ENCODE measurements around the gene NHERF1.
A peak's percentile ranks its signal among the peaks of the same experiment; 100 is the strongest.

The NHERF1 gene

DNA sequence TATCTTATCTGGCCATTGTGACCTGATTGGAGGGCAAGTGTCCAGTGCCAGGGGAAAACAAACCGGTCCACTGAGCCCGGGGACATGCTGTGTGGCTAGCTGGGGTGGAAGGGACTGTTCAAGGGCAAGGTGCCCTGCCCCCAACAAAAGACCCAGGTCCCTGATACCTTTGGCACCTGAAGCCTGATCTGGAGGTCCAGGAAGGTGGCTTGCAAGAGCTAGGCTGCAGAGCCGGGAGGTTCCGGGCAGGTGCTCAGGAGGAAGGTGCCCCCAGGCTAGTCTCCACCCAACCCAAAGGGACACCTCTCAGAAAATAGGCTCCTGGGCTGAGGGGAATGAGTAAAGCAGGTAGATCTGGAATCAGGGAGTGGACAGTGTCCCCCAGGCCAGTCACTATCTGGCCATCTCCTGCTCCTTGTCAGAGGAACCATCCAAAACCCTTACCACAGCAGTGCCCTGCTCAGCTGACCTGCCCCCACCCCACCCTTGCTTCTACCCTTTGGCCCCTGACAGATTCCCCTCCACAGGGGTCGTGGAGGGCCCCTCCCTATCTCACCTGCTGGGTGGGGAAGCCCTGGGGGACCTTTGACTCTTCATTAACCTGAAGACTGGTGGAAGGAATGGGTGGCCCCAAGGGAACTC lies 21.5 kb downstream of the NHERF1 start:
- DNase-seq: no peak

- DNase-seq: peak; percentile 5
These were observed 22.3 kb downstream of the NHERF1 start for GRCh38 chr17:74770498-74771318.

- no peak for DNase-seq
These were observed 23.0 kb downstream of the NHERF1 start for GRCh38 chr17:74771319-74771914.

DNA sequence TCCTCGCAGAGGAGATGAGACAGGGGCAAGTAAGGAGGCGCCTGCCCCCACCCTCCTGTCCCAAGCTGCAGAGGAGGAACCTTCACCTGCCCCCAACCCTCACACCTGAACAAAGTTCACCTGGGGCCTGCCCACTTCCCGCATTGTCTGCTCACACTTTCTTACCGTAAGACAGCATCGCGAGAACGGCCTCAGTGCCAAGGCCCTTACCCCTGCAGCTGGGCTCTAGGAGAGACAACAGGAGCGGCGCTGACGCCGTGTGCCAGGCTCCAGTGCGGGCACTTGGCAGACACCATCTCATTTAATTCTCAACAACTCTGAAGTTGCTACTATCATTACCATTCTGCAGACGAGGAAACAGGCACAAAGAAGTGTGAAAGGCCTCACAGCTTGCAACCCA lies 23.6 kb downstream of the NHERF1 start:
- no peak for DNase-seq

DNA sequence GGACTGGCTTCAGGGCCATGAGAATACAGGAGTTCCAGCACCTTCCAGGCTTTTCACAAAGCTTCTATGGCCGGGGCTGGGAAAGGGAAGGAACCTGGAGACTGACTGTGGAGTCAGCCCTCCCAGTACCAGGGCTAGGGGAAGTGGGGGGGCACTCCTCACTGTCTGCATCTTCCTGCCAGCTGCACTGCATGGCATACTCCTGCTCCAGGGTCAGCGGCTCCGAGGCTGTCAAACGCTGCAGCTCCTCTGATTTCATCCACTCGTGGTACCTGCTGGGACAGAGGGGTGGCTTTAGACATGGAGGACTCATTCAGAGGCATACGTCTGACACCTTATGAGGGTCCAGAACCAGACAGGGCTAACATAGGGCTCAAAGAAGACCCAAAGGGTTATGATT lies 25.0 kb downstream of the NHERF1 start:
- DNase-seq: no peak

- no peak for DNase-seq
These were observed 25.5 kb downstream of the NHERF1 start for GRCh38 chr17:74773871-74774286.

- DNase-seq: no peak
These were observed 27.1 kb downstream of the NHERF1 start for GRCh38 chr17:74775409-74776043.

GRCh38 chr17:74776044-74776962 lies 27.9 kb downstream of the NHERF1 start, which contains the start of gene NAT9:
NAT9 (minus strand) TSS chr17:74776345; CDS start chr17:74775698, 647 bp downstream.
- peak; percentile 55 for DNase-seq

DNA sequence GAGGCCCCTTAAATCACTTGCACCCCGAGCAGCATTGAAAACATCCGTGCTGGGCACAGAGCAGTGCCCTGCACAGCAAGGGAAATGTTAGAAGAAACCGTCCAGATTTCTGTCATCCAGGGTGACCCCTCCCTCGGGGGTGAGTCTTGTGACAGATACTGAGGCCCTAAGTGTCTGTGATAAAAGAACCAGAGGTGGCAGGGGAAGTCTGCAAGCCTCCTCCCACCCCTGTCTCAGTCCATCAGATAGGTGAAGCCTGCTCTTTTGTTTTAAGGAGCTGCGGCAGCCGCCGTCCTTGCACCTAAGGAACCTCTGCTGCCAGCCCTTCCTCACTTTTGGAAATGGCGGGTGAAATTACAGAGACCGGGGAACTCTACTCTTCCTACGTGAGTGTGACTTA lies 28.6 kb downstream of the NHERF1 start:
- no peak for DNase-seq

GRCh38 chr17:74777901-74778515 lies 29.6 kb downstream of the NHERF1 start:
- DNase-seq: no peak

- DNase-seq: no peak
These were observed 30.5 kb downstream of the NHERF1 start for GRCh38 chr17:74778960-74779359.

GRCh38 chr17:74779501-74779900 lies 31.1 kb downstream of the NHERF1 start:
- no peak for DNase-seq

GRCh38 chr17:74779948-74780400 lies 31.5 kb downstream of the NHERF1 start:
- DNase-seq: no peak

DNA sequence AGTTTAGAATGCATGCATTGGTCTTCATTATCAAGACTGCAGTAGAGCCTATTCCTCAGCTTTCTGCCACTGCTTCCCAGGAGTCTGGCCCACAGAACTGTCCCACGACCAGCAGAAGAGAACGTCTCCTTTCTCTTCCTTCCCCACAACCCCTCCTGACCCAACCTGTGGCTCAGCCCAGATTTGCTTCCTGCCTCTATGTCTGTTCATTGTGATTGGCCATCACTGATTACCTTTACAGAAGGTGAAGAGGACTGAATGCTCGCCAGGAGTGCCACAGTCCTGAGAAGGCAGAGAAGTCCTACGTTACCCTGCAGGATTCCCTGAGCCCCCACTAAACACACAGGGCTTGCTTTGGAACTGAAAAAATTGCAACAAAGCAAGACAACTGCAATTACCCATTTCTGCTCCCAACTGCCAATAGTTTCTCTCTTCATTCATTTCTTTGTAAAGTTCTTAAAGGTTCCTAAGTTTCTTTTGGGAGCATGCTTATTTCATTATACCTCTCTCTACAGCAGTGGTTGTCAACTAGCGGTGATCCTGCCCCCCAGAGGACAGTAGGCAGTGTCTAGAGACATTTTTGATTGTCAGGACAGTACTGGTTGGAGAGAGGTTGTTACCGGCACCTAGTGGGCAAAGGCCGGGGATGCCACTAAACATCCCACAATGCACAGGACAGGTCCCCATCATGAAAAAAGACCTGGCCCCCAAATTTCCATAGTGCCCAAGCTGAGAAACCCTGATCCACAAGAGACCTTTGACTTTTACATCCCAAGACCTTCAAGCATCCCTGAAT lies 32.2 kb downstream of the NHERF1 start:
- DNase-seq: no peak

- DNase-seq: no peak
These were observed 34.1 kb downstream of the NHERF1 start for GRCh38 chr17:74782571-74782970.

DNA sequence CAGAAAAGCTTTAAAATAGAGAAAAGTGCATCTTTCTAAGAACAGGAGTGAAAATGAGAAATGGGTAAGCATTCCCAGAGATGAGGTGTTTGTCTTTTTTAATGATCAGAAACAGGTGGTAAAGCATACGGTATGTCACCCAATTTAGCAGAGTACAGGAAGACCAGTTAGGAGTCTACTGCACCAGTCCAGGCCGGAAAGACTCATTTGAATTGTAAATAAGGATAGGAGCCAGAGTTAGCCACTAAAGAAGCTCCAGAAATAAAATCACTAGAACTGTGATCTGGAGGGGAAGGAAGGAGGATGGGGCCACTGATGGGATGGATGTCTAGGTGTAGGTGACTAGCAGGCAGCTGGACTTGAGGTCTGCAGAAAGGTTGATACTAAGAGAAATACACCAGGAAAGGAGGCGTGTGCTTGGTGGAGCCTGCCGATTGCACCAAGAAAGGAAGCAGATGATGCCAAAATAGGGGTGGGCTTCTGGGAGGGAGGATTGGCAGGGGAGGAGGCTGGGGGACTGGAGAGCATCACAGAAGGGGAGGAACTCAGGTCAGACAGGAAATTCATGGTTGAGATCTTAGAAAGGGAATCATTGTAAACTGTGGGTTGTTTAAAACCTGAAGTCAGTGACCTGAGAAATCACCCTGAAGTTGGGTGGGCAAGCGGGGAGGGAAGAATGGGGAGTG lies 35.8 kb downstream of the NHERF1 start:
- DNase-seq: no peak

DNA sequence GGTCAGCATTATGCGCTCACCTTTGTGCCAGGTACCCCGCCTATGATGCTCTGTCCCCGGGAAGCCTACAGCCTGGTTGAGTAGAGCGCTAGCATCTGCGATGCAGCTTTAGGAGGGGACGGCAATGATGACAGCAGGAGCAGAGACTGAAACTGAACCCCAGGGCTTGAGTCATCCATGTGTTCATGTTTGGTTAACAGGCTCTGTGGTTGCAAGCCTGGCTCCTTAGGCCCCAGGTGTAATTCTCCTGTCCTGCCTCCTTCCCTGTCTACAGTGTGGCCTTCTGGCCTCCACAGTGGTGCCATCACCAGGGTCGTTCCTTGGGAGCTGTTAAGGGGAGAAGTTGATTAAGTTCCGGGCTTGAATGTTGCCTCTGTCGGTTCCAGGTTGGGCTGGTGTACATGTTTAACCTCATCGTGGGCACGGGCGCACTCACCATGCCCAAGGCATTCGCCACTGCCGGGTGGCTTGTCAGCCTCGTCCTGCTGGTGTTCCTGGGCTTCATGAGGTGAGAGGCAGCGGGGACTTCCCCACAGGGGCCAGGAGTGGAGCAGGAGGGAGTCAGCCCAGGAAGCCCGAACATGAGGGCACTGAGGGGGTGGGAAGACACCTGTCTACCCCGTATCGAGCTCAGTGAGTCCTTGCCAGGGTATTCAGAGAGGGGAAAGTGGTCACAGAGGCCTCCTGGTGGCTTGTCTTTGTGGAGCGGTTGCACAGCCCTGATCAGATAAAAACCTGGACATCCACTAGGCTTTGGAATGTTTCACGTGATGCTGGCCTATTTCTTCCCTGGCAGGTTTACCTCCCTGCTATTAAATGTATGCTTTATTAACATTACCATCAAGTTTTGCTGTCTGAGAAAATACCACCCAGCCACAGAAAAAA lies 36.9 kb downstream of the NHERF1 start:
- DNase-seq: no peak

DNA sequence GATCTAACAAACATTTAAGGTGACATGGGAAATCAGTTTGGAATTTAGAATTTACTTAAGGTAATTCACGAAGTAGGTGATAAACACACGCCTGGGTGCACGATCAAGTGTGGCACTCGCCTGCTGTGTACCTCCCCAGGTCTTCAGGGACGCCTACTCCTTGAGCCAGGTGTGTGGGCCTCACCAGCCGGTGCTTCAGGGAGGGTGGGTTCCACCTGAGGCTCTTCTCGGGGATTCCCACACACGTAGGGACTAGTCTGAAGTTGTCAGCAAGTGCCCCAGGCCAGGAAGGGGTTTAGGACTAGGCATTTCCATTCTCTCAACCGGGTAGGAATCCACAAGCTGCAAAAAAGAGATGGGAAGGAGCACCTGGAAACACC lies 37.5 kb downstream of the NHERF1 start:
- DNase-seq: no peak

GRCh38 chr17:74786431-74787055 lies 38.1 kb downstream of the NHERF1 start:
- no peak for DNase-seq

Data from NCI-H2029 treated with DMSO at 0.1 percent for 48 hours (cell line).